GM12891 (cell line): ENCODE data around the gene HOXD12.

Experiments
- DNase-seq: peaks from one replicate; pipeline ENCODE4 v3.0.0; 2011; ENCODE audit warnings: low spot score; ENCODE audit not compliant: insufficient read length
- FAIRE-seq: peaks from 2 replicates; lab custom pipeline; 2011; peaks lifted over from hg19 to GRCh38; lab: Jason Lieb, UNC
- PAX5 ChIP-seq: IDR thresholded peaks from 2 replicates; pipeline ENCODE4 v1.6.1; 2011; ENCODE audit warnings: low read length, moderate library complexity, mild to moderate bottlenecking; ENCODE audit not compliant: insufficient read depth, severe bottlenecking
- POLR2A ChIP-seq: IDR thresholded peaks from 2 replicates; pipeline ENCODE4 v1.6.1; 2011; ENCODE audit warnings: low read depth, low read length, control low read depth
- POLR2AphosphoS5 ChIP-seq: IDR thresholded peaks from 2 replicates; pipeline ENCODE4 v1.6.1; 2011; ENCODE audit warnings: low read depth, low read length, control low read depth
- POU2F2 ChIP-seq: IDR thresholded peaks from 2 replicates; pipeline ENCODE4 v1.6.1; 2011; ENCODE audit warnings: low read depth, mild to moderate bottlenecking, control low read depth, low read length, moderate library complexity
- SPI1 ChIP-seq: IDR thresholded peaks from 2 replicates; pipeline ENCODE4 v1.6.1; 2011; ENCODE audit warnings: low read depth, low read length, control low read depth
- TAF1 ChIP-seq: IDR thresholded peaks from 2 replicates; pipeline ENCODE4 v1.6.1; 2011; ENCODE audit warnings: low read depth, low read length, control low read depth

The HOXD12 gene

DNA sequence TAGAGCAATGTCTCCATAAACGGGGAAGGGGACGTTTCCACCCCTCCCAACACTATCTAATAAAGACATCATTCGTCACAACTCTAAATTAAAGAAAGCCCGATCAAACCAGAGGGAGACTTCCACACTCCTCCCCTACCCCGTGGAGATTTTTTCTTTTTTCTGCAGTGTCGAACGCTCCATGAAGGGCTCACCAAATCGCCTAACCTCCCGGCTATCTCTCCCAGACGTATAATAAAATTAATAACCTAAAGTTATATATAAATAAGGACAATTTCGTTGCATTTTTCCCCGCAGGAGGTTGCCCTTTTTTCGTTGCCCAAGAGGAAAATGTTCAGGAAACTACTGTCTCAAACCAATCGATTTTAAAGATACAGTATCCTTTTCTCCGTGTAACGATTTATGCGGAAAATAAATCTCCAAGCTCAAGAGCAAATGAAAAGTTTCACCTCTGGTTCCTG, 18.2 kb upstream of the HOXD12 start:
- FAIRE-seq, result no peak

DNA sequence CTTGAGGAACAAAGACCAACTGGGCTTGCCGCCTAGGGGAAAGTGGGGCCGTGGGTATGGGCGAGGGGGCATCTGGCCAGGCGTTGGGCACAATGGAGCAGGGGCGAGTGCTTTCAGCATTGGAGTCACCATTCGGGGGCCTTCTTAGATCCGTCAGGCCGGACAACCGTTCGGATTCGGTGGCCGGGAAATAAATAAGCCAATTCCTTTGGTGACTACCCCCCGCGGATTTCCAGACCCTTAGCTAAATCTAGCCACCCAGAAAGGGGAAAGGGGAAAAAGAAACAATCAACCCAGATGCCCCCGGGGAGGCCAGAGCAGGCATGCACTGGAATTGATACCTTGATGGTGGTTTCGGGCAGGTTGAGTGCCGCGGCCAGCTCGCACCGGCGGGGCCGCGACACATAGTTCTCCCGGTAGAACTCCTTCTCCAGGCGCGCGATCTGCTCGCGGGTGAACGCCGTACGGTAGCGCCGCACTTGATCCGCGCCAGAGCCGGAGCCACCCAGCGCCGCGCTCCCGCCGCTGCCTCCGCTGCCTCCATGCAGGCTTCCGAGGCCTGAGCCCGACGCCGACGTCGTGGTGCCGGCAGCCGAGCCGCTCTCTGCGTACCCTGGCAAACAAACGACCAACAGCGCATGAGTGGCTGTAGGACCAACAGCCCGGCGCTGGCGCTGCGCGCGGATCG, 17.6 kb upstream of the HOXD12 start:
- DNase-seq (no peak), FAIRE-seq (no peak)
- TF ChIP-seq POLR2A, result no peak
- TF ChIP-seq SPI1, result no peak
- no peak for TF ChIP-seq POU2F2
- no peak for TF ChIP-seq POLR2AphosphoS5
- no peak for TF ChIP-seq TAF1

More for the DNA sequence above, 18.2 kb upstream of the HOXD12 start:
- no peak for DNase-seq
- TF ChIP-seq POLR2AphosphoS5 (no peak), POU2F2 (no peak), PAX5 (no peak), SPI1 (no peak), TAF1 (no peak)

GRCh38 chr2:176082525-176082823, 17.1 kb upstream of the HOXD12 start:
- DNase-seq, result no peak
- no peak for TF ChIP-seq SPI1
- TF ChIP-seq TAF1, result no peak
- no peak for TF ChIP-seq POLR2AphosphoS5
- no peak for TF ChIP-seq POLR2A
- TF ChIP-seq POU2F2, result no peak
- no peak for TF ChIP-seq PAX5
- no peak for FAIRE-seq

DNA sequence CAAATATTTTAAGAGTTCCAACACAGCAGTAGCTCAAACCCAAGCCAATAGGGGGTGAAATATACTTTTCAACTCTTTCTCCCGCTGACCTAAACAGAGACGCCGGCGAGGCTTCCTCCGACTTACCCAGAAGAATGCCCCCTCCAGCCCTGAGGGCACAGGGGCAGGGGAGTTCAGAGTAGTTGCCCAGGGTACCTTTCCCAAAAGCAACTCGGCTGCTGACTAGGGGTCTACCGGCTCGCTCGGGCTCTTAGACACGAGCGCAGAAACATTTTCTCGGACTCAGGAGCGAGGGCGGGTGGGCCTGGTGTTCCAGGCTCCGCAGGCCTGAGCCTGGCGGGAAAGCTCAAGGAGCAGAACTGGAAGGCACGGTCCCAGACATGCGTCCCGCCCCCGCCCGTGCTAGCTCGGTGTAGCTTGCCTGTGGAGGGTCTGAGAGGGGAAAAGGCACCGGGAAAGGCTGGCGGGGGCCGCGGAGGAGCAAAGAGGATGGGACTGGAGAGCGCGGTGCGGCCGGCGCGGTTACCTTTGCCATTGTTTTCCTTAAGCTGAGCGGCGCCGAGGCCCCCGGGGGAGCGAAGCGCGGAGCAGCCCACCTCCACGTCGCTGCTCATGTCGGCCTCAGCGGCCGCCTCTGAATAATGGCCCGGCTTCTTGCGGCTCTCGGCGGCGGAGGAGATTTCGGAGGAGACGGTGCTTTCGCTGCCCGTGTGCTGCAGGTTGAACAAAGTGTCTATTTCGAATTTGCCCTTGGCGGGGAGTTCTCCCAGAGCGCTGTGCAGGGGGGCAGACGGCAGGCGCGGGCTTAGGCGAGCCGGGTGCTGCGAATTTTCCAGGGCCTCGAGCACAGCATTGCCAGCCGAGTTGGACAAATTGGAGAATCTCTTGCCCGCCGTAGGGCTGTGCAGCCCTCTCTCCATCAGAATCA, 16.5 kb upstream of the HOXD12 start:
- FAIRE-seq (no peak), DNase-seq (no peak)
- no peak for TF ChIP-seq SPI1
- no peak for TF ChIP-seq PAX5
- no peak for TF ChIP-seq TAF1
- TF ChIP-seq POU2F2, result no peak
- TF ChIP-seq POLR2AphosphoS5, result no peak
- TF ChIP-seq POLR2A, result no peak

DNA sequence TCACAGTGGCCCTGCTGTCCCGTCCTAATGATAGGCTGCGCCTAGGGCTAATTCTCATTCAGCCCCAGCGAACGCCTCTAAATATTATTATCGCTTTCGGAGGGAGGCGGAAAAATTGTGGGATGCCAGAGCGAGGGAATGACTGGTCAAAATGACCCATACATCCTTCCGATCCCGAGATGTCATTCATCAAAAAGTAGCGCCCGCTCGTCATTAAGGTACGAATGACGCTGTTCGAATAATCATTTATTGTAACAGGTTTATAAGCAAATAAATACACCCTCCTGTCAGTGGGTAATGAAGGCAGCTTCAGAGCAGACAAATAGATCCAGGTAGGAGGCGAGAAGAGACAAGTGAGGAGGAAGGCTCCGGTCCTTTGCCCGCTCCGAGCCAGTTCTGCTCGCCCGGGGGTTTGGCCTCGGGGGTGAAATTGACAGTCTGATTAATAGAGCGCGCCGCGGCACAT, 15.8 kb upstream of the HOXD12 start, which contains the start of gene EVX2:
Gene EVX2, minus strand, starts transcription at position 167 of the 466 bp plus-strand sequence. CDS start 186 bp downstream, outside the sequence.
- no peak for TF ChIP-seq TAF1
- no peak for TF ChIP-seq SPI1
- no peak for TF ChIP-seq PAX5
- TF ChIP-seq POLR2A, result no peak
- no peak for DNase-seq
- no peak for FAIRE-seq

DNA sequence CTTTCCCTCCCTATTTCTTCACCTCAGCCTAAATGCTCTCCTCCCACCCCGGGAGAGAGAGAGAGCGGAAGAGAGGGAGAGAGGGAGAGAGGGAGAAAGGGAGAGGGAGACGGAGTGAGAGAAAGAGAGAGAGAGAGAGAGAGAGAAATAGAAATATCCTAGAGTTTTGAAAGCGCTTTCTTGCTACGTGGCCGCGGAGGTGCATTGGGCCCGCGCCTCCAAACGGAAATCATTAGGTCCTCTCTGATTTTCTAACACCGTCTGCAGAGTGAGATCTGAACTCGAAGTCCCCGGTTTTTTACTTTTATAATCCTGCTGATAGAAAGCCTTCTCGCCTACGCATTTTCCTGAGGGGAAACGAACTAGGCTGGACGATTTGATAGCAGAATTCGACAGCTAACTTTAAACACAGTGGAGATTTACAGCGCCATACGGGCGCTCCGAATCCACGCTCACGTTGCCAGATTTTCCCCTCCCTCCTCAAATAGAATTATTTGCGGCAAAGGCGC, 14.9 kb upstream of the HOXD12 start:
- TF ChIP-seq TAF1 (no peak), SPI1 (no peak), PAX5 (no peak), POLR2A (no peak), POLR2AphosphoS5 (no peak), POU2F2 (no peak)
- FAIRE-seq, result no peak
- no peak for DNase-seq

- FAIRE-seq, result no peak
- DNase-seq, result no peak
- TF ChIP-seq PAX5 (no peak), POLR2AphosphoS5 (no peak), SPI1 (no peak), TAF1 (no peak), POLR2A (no peak), POU2F2 (no peak)
Observed at GRCh38 chr2:176085120-176085788, 14.3 kb upstream of the HOXD12 start.

DNA sequence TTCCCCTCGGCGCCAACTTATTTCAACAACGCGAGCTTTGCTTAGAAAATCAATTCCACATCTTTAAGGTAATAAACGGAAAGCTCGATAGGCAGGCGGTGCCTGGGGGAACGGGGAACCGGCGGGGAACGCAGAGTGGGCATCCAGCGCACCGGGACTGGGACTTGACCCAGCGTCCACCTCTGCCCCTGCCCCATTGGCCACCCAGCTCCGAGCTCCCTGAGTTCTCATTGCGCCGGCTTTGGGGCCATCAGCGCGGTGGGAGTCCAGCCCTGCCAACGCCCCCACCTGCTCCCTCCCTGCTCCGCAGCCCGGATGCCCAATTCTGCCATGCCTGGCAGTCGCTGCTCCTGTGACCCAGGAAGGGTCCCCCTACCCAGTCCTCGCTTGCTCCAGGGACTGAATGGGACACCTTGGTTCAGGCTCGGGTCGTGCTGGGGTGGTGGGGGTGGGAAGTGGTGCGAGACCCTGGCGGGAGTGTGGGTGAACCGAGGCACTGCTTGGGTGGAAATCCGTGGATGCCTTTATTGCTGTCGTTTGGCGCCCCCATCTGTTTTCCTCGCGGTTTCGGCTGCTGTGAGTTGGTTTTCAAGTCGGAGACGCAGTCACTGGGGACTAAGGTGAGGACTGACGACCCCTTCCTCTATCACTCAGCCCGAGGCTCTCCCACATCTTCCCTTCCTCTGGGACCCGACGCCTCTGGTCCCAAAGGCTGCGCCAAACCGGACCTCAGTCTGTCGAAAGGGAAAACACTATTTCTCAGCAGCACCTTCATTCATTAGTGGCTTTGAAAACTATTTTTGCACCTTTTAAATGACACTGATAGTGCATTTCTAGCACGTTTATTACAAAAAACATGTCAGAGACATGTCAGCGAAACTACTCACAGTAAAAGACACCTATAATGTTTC, 13.5 kb upstream of the HOXD12 start:
- DNase-seq (no peak), FAIRE-seq (no peak)

More for the DNA sequence above, 13.5 kb upstream of the HOXD12 start:
- TF ChIP-seq POLR2A (no peak), TAF1 (no peak), POU2F2 (no peak), PAX5 (no peak), SPI1 (no peak), POLR2AphosphoS5 (no peak)
